Measurements from ENCODE around the gene KIF11.
"Not testable (repeated sequence)": the region's sequence is repeated elsewhere in the genome, so short reads cannot be mapped to it uniquely, and the experiment has no call there.

Gene KIF11

DNA sequence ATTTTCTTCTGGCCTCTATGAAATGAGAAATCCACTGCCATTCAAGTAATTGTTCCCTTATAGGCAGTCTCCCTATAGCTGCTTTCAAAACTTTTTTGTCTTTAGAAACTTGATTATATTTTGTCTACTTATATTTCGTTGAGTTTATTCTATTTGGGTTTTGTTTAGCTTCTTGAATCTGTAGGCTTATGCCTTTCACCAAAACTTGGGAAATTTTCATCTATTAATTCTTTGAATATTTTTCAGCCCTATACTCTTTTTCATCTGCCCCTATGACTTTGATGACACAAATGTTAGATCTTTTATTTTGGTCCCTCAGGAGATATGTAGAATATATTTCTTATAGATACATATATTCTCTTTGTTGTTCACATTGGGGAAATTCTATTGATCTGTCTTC lies 48.6 kb downstream of the KIF11 start:
- no peak overlapping the region for H3K4me3 ChIP-seq (ENCODE audit: low read depth, low read length)
- no peaks in the 10 kb centered on the region for H3K27me3 ChIP-seq (ENCODE audit: control insufficient read depth, insufficient read depth, low read length)
- peaks cover 83% of the 10 kb centered on the region for H3K36me3 ChIP-seq (ENCODE audit: control insufficient read depth, insufficient read depth, low read length)
- no peaks in the 10 kb centered on the region for H3K4me1 ChIP-seq (ENCODE audit: control insufficient read depth, insufficient read depth, low read length)
- no peak overlapping the region for H3K9ac ChIP-seq (ENCODE audit: low read depth, low read length)
- no peak overlapping the region for H3K27ac ChIP-seq (ENCODE audit: low read depth, low read length)
- H3K9me3 ChIP-seq (ENCODE audit: control insufficient read depth, insufficient read depth, low read length), result no peaks in the 10 kb centered on the region

- H3K9ac ChIP-seq (ENCODE audit: low read depth, low read length), result no peak overlapping the region
- no peak overlapping the region for H3K4me3 ChIP-seq (ENCODE audit: low read depth, low read length)
- no peaks in the 10 kb centered on the region for H3K27me3 ChIP-seq (ENCODE audit: control insufficient read depth, insufficient read depth, low read length)
- H3K36me3 ChIP-seq (ENCODE audit: control insufficient read depth, insufficient read depth, low read length), result peaks cover 87% of the 10 kb centered on the region
- H3K27ac ChIP-seq (ENCODE audit: low read depth, low read length), result no peak overlapping the region
- no peaks in the 10 kb centered on the region for H3K9me3 ChIP-seq (ENCODE audit: control insufficient read depth, insufficient read depth, low read length)
- H3K4me1 ChIP-seq (ENCODE audit: control insufficient read depth, insufficient read depth, low read length), result no peaks in the 10 kb centered on the region
Measured at GRCh38 chr10:92644921-92645320, 52.0 kb downstream of the KIF11 start.

- peaks cover 91% of the 10 kb centered on the region for H3K36me3 ChIP-seq (ENCODE audit: control insufficient read depth, insufficient read depth, low read length)
- H3K27me3 ChIP-seq (ENCODE audit: control insufficient read depth, insufficient read depth, low read length); H3K9ac ChIP-seq (ENCODE audit: low read depth, low read length); H3K4me3 ChIP-seq (ENCODE audit: low read depth, low read length); H3K27ac ChIP-seq (ENCODE audit: low read depth, low read length); H3K9me3 ChIP-seq (ENCODE audit: control insufficient read depth, insufficient read depth, low read length); H3K4me1 ChIP-seq (ENCODE audit: control insufficient read depth, insufficient read depth, low read length): not testable (repeated sequence)
Measured at GRCh38 chr10:92650864-92651263, 57.9 kb downstream of the KIF11 start.

- Histone ChIP-seq H3K36me3 (ENCODE audit: control insufficient read depth, insufficient read depth, low read length) (peaks cover 47% of the 10 kb centered on the region), H3K4me1 (ENCODE audit: control insufficient read depth, insufficient read depth, low read length) (no peaks in the 10 kb centered on the region), H3K4me3 (ENCODE audit: low read depth, low read length) (no peak overlapping the region), H3K27me3 (ENCODE audit: control insufficient read depth, insufficient read depth, low read length) (no peaks in the 10 kb centered on the region), H3K9me3 (ENCODE audit: control insufficient read depth, insufficient read depth, low read length) (no peaks in the 10 kb centered on the region), H3K27ac (ENCODE audit: low read depth, low read length) (no peak overlapping the region), H3K9ac (ENCODE audit: low read depth, low read length) (no peak overlapping the region)
Measured at GRCh38 chr10:92655426-92655825, 62.5 kb downstream of the KIF11 start.

GRCh38 chr10:92656266-92656961 lies 63.5 kb downstream of the KIF11 start:
- no peaks in the 10 kb centered on the region for H3K27me3 ChIP-seq (ENCODE audit: control insufficient read depth, insufficient read depth, low read length)
- H3K27ac ChIP-seq (ENCODE audit: low read depth, low read length), result no peak overlapping the region
- H3K36me3 ChIP-seq (ENCODE audit: control insufficient read depth, insufficient read depth, low read length), result peaks cover 38% of the 10 kb centered on the region
- H3K9me3 ChIP-seq (ENCODE audit: control insufficient read depth, insufficient read depth, low read length), result no peaks in the 10 kb centered on the region
- H3K4me3 ChIP-seq (ENCODE audit: low read depth, low read length), result no peak overlapping the region
- no peaks in the 10 kb centered on the region for H3K4me1 ChIP-seq (ENCODE audit: control insufficient read depth, insufficient read depth, low read length)
- no peak overlapping the region for H3K9ac ChIP-seq (ENCODE audit: low read depth, low read length)

DNA sequence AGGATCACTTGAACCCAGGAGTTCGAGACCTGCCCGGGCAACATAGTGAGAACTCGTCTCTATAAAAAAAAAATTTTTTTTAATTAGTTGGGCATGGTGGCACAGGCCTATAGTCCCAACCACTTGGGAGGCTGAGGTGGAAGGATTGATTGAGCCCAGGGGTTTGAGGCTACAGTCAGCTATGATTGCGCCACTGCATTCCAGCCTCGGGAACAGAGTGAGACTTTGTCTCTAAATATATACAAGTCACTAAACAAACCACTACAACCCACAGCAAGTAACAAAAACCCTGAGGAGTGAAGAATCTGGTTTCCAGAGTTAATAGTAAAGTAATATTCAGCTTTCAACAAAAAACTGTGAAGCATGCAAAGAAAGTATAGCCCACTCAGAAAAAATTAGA lies 64.1 kb downstream of the KIF11 start:
- no peak overlapping the region for H3K27ac ChIP-seq (ENCODE audit: low read depth, low read length)
- no peaks in the 10 kb centered on the region for H3K9me3 ChIP-seq (ENCODE audit: control insufficient read depth, insufficient read depth, low read length)
- no peaks in the 10 kb centered on the region for H3K4me1 ChIP-seq (ENCODE audit: control insufficient read depth, insufficient read depth, low read length)
- no peaks in the 10 kb centered on the region for H3K27me3 ChIP-seq (ENCODE audit: control insufficient read depth, insufficient read depth, low read length)
- no peak overlapping the region for H3K4me3 ChIP-seq (ENCODE audit: low read depth, low read length)
- no peak overlapping the region for H3K9ac ChIP-seq (ENCODE audit: low read depth, low read length)
- peaks cover 32% of the 10 kb centered on the region for H3K36me3 ChIP-seq (ENCODE audit: control insufficient read depth, insufficient read depth, low read length)

DNA sequence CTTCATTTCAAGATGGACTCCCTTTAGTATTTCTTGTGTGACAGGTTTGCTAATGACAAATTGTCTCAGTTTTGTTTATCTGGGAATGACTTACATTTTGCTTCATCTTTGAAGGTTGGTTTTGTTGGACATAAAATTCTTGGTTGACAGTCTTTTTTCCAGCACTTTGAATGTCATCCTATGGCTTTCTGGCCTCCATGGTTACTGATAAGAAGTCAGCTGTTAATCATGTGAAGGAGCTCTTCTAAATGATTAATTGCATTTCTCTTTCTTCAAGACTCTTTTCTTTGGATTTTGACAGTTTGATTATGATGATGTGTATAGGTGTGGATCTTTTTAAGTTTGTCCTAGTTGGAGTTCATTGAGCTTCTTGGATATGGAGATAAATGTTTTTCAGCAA lies 69.9 kb downstream of the KIF11 start:
- Histone ChIP-seq H3K4me3 (ENCODE audit: low read depth, low read length) (no peak overlapping the region), H3K36me3 (ENCODE audit: control insufficient read depth, insufficient read depth, low read length) (no peaks in the 10 kb centered on the region), H3K9me3 (ENCODE audit: control insufficient read depth, insufficient read depth, low read length) (peaks cover 6% of the 10 kb centered on the region), H3K27me3 (ENCODE audit: control insufficient read depth, insufficient read depth, low read length) (no peaks in the 10 kb centered on the region), H3K4me1 (ENCODE audit: control insufficient read depth, insufficient read depth, low read length) (no peaks in the 10 kb centered on the region), H3K27ac (ENCODE audit: low read depth, low read length) (no peak overlapping the region), H3K9ac (ENCODE audit: low read depth, low read length) (no peak overlapping the region)

- H3K36me3 ChIP-seq (ENCODE audit: control insufficient read depth, insufficient read depth, low read length), result no peaks in the 10 kb centered on the region
- no peak overlapping the region for H3K27ac ChIP-seq (ENCODE audit: low read depth, low read length)
- no peak overlapping the region for H3K4me3 ChIP-seq (ENCODE audit: low read depth, low read length)
- H3K9ac ChIP-seq (ENCODE audit: low read depth, low read length), result no peak overlapping the region
- H3K9me3 ChIP-seq (ENCODE audit: control insufficient read depth, insufficient read depth, low read length), result peaks cover 6% of the 10 kb centered on the region
- H3K4me1 ChIP-seq (ENCODE audit: control insufficient read depth, insufficient read depth, low read length), result no peaks in the 10 kb centered on the region
- no peaks in the 10 kb centered on the region for H3K27me3 ChIP-seq (ENCODE audit: control insufficient read depth, insufficient read depth, low read length)
Measured at GRCh38 chr10:92664322-92664721, 71.4 kb downstream of the KIF11 start.

GRCh38 chr10:92667078-92667477 lies 74.1 kb downstream of the KIF11 start:
- no peaks in the 10 kb centered on the region for H3K36me3 ChIP-seq (ENCODE audit: control insufficient read depth, insufficient read depth, low read length)
- H3K27ac ChIP-seq (ENCODE audit: low read depth, low read length), result no peak overlapping the region
- no peak overlapping the region for H3K4me3 ChIP-seq (ENCODE audit: low read depth, low read length)
- peaks cover 6% of the 10 kb centered on the region for H3K9me3 ChIP-seq (ENCODE audit: control insufficient read depth, insufficient read depth, low read length)
- no peaks in the 10 kb centered on the region for H3K4me1 ChIP-seq (ENCODE audit: control insufficient read depth, insufficient read depth, low read length)
- no peaks in the 10 kb centered on the region for H3K27me3 ChIP-seq (ENCODE audit: control insufficient read depth, insufficient read depth, low read length)
- H3K9ac ChIP-seq (ENCODE audit: low read depth, low read length), result no peak overlapping the region

DNA sequence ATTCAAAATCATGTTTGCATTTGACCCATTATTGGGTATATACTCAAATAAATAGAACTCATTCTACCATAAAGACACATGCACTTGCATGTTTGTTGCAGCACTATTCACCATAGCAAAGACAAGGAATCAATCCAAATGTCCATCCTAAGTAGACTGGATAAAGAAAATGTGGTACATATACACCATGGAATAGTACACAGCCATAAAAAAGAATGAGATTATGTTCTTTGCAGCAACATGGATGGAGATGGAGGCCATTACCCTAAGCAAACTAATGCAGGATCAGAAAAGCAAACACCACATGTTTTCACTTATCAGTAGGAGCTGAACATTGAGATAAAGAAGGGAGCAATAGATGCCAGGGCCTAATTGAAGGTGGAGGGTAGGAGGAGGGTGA lies 84.8 kb downstream of the KIF11 start:
- H3K36me3 ChIP-seq (ENCODE audit: control insufficient read depth, insufficient read depth, low read length), result no peaks in the 10 kb centered on the region
- H3K27ac ChIP-seq (ENCODE audit: low read depth, low read length), result no peak overlapping the region
- no peak overlapping the region for H3K9ac ChIP-seq (ENCODE audit: low read depth, low read length)
- no peak overlapping the region for H3K4me3 ChIP-seq (ENCODE audit: low read depth, low read length)
- H3K4me1 ChIP-seq (ENCODE audit: control insufficient read depth, insufficient read depth, low read length), result no peaks in the 10 kb centered on the region
- peaks cover 11% of the 10 kb centered on the region for H3K9me3 ChIP-seq (ENCODE audit: control insufficient read depth, insufficient read depth, low read length)
- no peaks in the 10 kb centered on the region for H3K27me3 ChIP-seq (ENCODE audit: control insufficient read depth, insufficient read depth, low read length)

- Histone ChIP-seq H3K27me3 (ENCODE audit: control insufficient read depth, insufficient read depth, low read length) (no peaks in the 10 kb centered on the region), H3K9ac (ENCODE audit: low read depth, low read length) (no peak overlapping the region), H3K36me3 (ENCODE audit: control insufficient read depth, insufficient read depth, low read length) (no peaks in the 10 kb centered on the region), H3K4me1 (ENCODE audit: control insufficient read depth, insufficient read depth, low read length) (no peaks in the 10 kb centered on the region), H3K4me3 (ENCODE audit: low read depth, low read length) (no peak overlapping the region), H3K27ac (ENCODE audit: low read depth, low read length) (no peak overlapping the region), H3K9me3 (ENCODE audit: control insufficient read depth, insufficient read depth, low read length) (peaks cover 11% of the 10 kb centered on the region)
Measured at GRCh38 chr10:92678206-92678605, 85.3 kb downstream of the KIF11 start.

All from HUES48 (cell line).